BLaER1 treated with 17β-estradiol and CSF1 and Interleukin-3, amounts not matched to agents 10 nM and 100 nM (cell line): ENCODE measurements around the gene NTN3.
A peak's percentile ranks its signal among the peaks of the same experiment; 100 is the strongest.

Source experiments
- H3K27ac ChIP-seq, 11 experiments: shearing (Covaris generic); formaldehyde crosslinking; 2 replicates each; pipeline ENCODE4 v1.8.1; 2022
- H3K27me3 ChIP-seq, 11 experiments: shearing (Covaris generic); formaldehyde crosslinking; 2 replicates each; pipeline ENCODE4 v1.8.1; 2022
- H3K36me3 ChIP-seq, 11 experiments: shearing (Covaris generic); formaldehyde crosslinking; 2 replicates each; pipeline ENCODE4 v1.8.1; 2022
- H3K4me1 ChIP-seq, 10 experiments: shearing (Covaris generic); formaldehyde crosslinking; 2 replicates each; pipeline ENCODE4 v1.8.1; 2022
- H3K4me2 ChIP-seq, 11 experiments: shearing (Covaris generic); formaldehyde crosslinking; 2 replicates each; pipeline ENCODE4 v1.8.1; 2022
- H3K4me3 ChIP-seq, 10 experiments: shearing (Covaris generic); formaldehyde crosslinking; 2 replicates each; pipeline ENCODE4 v1.8.1; 2022
- H3K9ac ChIP-seq, 11 experiments: shearing (Covaris generic); formaldehyde crosslinking; 2 replicates each; pipeline ENCODE4 v1.8.1; 2022
- H3K9me3 ChIP-seq, 11 experiments: shearing (Covaris generic); formaldehyde crosslinking; replicated peaks in 1 of 11; 2 replicates each; pipeline ENCODE4 v1.8.1; 2022
- H4K20me1 ChIP-seq, 11 experiments: shearing (Covaris generic); formaldehyde crosslinking; 2 replicates each; pipeline ENCODE4 v1.8.1; 2022
- Cebpa-rat ChIP-seq, 11 experiments: shearing (Covaris generic); IDR thresholded peaks; 2 replicates each; pipeline ENCODE4 v1.8.1; 2022

Gene NTN3

DNA sequence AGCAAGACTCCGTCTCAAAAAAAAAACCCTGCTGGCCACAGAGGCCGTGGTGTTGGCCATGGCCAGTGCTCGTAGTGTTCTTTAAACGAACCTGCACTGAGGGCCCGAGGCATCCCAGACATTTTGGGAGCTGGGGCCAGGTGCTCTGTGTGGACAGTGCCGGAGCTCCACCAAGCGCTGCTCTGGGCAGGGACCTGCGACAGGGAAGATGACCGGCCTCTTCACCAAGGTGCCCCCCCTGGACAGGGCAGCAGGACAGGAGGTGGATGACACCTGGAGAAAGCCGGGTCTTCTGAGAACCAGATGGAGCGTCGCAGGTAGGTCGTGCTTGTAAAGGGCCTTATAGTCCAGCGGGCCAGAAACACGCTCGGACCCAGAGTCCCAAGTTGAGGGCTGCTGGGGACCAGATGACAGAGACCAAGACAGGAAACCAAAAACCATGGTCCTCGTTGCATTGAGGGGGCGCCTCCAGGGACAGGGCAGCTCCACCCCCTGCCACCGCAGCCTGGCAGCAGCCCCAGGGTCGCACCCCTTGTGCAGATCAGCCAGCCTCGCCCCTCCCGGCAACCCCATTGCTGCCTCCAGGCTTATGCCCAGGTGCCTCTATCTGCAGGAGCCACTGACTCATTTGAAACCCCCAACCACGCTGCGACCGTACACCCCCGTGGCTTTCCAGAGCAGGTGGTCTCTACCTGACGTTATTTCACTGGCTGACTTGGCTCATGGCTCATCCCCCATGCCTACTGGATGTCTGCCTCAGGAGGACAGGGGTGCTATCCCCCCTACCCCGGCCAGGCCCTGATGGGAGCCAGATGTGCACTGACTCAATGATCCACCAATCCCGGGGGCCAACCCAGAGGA is 4.2 kb upstream of the NTN3 start:
- peak overlapping the region in 10 of 11 experiments; percentile 58 to 81 (median 76); a peak in 17 of 22 replicates for H3K9ac ChIP-seq
- peak overlapping the region in 9 of 10 experiments; percentile 51 to 69 (median 63); a peak in 15 of 20 replicates for H3K4me3 ChIP-seq
- peak overlapping the region in 8 of 11 experiments; percentile 33 to 78 (median 75); a peak in 11 of 22 replicates for H3K27ac ChIP-seq
- no peaks in the 10 kb centered on the region for H3K9me3 ChIP-seq
- TF ChIP-seq Cebpa-rat (IDR thresholded peaks at IDR 0.05): no peak
- peak overlapping the region; percentile 96 to 100 (median 100) for H3K4me2 ChIP-seq
- peaks cover 0 to 54% (median 0%) of the 10 kb centered on the region in 11 experiments; a peak in 8 of 22 replicates for H3K27me3 ChIP-seq
- peaks cover 36 to 91% (median 79%) of the 10 kb centered on the region in 10 experiments for H3K4me1 ChIP-seq
- H3K36me3 ChIP-seq: peaks cover 0 to 9% (median 0%) of the 10 kb centered on the region in 11 experiments; a peak in 5 of 22 replicates
- peaks cover 0 to 72% (median 22%) of the 10 kb centered on the region in 11 experiments; a peak in 17 of 22 replicates for H4K20me1 ChIP-seq

DNA sequence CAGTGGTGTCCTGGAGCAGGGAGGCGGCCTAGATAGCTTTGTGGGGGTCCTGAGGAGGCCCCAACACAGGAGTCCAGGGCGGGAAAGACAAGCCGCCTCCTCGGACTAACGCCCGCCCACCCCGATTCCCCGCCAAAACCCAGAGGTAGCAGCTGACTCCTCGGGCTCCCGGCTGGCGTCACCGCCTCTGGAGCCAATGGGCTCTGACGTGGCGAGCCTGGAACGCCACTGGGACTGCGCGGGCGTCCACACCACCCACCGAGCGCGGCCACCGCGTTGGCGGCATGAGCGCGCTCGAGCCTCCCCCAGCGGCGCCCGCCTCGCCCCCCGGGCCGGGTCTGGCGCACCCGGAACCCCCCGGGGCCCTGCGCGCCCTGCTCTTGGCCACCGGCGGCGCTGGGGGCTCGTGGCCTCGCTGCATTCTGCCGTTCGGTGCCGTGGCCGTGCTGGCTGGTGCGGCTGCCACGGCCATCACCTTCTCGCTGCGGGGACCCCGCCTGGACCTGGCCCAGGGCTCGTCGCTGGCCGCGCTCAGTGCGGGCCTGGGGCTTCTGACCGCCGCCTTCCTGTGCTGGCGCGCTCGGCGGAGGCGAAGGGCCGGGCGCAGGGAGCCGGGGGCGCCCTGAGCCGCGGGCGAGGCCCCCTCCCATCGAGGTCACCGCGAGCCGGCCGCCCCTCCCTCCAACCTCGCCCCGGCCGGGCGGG is 3.4 kb upstream of the NTN3 start:
- H3K4me3 ChIP-seq: peak overlapping the region; percentile 51 to 69 (median 62)
- H3K9me3 ChIP-seq: no peaks in the 10 kb centered on the region
- H3K4me1 ChIP-seq: peaks cover 41 to 91% (median 81%) of the 10 kb centered on the region in 10 experiments
- peak overlapping the region; percentile 58 to 81 (median 76) for H3K9ac ChIP-seq
- TF ChIP-seq Cebpa-rat (IDR thresholded peaks at IDR 0.05): no peak
- H3K27me3 ChIP-seq: peaks cover 0 to 62% (median 0%) of the 10 kb centered on the region in 11 experiments; a peak in 8 of 22 replicates
- H3K4me2 ChIP-seq: peak overlapping the region; percentile 96 to 100 (median 100)
- H4K20me1 ChIP-seq: peaks cover 5 to 79% (median 30%) of the 10 kb centered on the region in 11 experiments; a peak in 19 of 22 replicates
- H3K27ac ChIP-seq: peak overlapping the region in 9 of 11 experiments; percentile 53 to 78 (median 74); a peak in 18 of 22 replicates
- H3K36me3 ChIP-seq: peaks cover 0 to 1% (median 0%) of the 10 kb centered on the region in 11 experiments; a peak in 4 of 22 replicates

DNA sequence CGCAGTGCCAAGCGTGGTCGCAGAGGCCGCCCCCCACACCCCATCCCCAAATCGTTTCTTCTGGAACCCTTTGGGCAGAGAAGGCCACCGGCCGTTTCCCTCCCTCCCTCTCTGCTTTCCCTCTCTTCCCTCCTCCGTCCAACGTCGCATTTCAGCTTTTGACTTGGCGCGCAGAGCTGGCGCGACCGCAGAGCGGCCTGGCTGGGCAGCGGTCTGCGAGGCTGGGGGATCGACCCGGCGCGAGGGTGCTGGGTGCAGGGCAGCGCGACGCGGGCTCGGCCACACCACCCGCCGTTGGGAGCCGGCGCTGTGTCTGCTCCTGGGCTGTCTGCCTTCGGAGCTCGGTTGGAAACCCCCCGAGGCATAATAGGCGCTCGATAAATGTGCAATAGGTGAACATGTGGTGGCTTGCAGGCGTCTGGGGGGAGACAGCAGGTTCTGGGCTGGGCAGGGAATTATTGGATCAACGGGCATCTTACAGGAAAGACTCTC is 2.8 kb upstream of the NTN3 start:
- H3K4me2 ChIP-seq: peak overlapping the region; percentile 96 to 100 (median 100)
- peaks cover 8 to 85% (median 36%) of the 10 kb centered on the region in 11 experiments; a peak in 19 of 22 replicates for H4K20me1 ChIP-seq
- TF ChIP-seq Cebpa-rat (IDR thresholded peaks at IDR 0.05): no peak
- H3K36me3 ChIP-seq: no peaks in the 10 kb centered on the region
- peaks cover 47 to 93% (median 84%) of the 10 kb centered on the region in 10 experiments for H3K4me1 ChIP-seq
- peak overlapping the region in 9 of 11 experiments; percentile 53 to 78 (median 74); a peak in 18 of 22 replicates for H3K27ac ChIP-seq
- peak overlapping the region; percentile 58 to 81 (median 76) for H3K9ac ChIP-seq
- H3K4me3 ChIP-seq: peak overlapping the region; percentile 51 to 69 (median 62)
- H3K27me3 ChIP-seq: peaks cover 0 to 68% (median 0%) of the 10 kb centered on the region in 11 experiments; a peak in 8 of 22 replicates
- H3K9me3 ChIP-seq: no peaks in the 10 kb centered on the region

DNA sequence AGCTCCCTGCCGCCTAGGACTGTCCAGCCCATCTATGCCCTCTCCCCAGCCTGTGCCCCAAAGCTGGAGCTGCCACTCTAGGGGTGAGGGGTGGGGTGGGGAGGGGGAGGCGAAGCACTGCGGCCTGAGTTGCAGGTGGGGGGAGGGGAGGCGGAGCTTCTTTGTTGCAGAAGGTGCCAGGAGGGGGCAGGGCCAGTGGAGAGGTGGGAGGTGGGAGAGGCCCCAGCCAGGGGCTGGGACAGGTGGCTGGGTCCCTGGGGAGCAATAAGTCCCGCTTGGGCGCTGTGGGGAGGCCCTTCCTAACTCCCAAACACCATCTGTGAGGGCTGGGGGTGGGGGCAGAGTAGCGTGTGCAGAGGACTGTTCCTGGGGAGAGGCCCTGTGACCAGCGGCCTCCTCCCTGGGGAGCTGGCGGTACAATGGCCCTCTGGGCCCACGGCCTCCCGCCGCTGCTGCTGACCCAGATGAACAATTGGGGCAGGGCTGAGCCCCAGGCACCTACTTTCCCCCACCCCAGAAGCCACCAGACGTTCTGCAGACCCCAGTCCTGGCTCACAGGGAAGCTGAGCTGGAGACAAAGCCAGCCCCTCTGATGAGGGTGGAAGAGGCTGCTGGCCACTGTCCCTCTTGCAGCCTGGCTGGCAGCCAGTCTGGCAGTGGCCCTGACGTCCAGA is 2.2 kb upstream of the NTN3 start:
- Histone ChIP-seq H3K27me3 (peaks cover 0 to 69% (median 0%) of the 10 kb centered on the region in 11 experiments; a peak in 8 of 22 replicates), H4K20me1 (peaks cover 8 to 83% (median 36%) of the 10 kb centered on the region in 11 experiments; a peak in 19 of 22 replicates), H3K36me3 (no peaks in the 10 kb centered on the region), H3K4me3 (peak overlapping the region; percentile 51 to 69 (median 62); a peak in 18 of 20 replicates), H3K4me1 (peaks cover 51 to 92% (median 83%) of the 10 kb centered on the region in 10 experiments), H3K9ac (peak overlapping the region in 9 of 11 experiments; percentile 58 to 81 (median 77); a peak in 17 of 22 replicates), H3K4me2 (peak overlapping the region; percentile 96 to 100 (median 100)), H3K9me3 (no peaks in the 10 kb centered on the region), H3K27ac (peak overlapping the region in 7 of 11 experiments; percentile 43 to 77 (median 65); a peak in 10 of 22 replicates)
- no peak for TF ChIP-seq Cebpa-rat (IDR thresholded peaks at IDR 0.05)

DNA sequence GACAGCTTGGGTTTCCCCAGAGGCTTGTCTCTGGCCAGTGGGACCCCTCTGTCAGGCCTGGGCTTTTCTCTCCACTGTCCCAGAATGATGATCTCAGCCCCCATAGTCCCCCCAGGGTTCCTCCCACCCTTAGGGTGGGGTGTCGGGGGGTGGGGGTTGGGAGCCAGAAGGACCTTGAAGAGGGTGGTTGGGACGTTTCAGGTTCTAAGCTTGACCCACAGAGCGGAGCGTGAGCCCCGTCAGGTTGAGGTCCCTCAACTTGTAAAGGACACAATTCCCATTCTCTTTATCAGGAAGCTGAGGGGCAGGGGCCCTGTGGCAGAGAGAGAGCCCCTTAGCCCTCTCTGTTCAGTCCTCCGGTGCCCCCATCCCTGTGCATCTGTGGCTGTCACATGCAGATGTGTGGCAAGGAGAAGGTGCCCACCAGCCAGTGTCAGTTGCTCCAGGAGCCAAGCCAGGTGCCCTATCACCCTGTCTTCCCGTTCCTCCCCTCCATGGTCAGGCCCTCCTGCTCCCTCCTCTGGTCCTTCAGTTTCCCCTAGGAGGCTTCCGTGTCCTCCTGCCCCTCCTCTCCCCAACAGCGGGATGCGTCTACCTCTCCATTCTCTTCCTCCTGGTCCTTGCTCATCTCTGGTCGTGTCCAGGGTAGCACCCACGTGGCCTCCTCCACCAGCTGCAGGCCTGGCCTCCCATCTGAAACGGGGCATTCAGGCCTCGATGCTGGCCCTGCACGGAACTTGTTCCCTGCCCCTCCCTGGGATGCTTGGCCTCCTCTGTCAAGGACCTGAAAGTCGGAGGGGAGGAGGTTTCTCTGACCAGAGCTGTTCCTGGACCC is 1.5 kb upstream of the NTN3 start:
- H3K9me3 ChIP-seq: no peaks in the 10 kb centered on the region
- peak overlapping the region in 4 of 10 experiments; percentile 23 to 64 (median 58); a peak in 6 of 20 replicates for H3K4me3 ChIP-seq
- no peak for TF ChIP-seq Cebpa-rat (IDR thresholded peaks at IDR 0.05)
- H3K4me1 ChIP-seq: peaks cover 51 to 92% (median 77%) of the 10 kb centered on the region in 10 experiments
- peak overlapping the region in 6 of 11 experiments; percentile 23 to 69 (median 50); a peak in 9 of 22 replicates for H3K27ac ChIP-seq
- H3K27me3 ChIP-seq: peaks cover 0 to 69% (median 0%) of the 10 kb centered on the region in 11 experiments; a peak in 8 of 22 replicates
- no peaks in the 10 kb centered on the region for H3K36me3 ChIP-seq
- H3K9ac ChIP-seq: peak overlapping the region in 9 of 11 experiments; percentile 35 to 81 (median 63); a peak in 14 of 22 replicates
- H3K4me2 ChIP-seq: peak overlapping the region; percentile 96 to 100 (median 100)
- H4K20me1 ChIP-seq: peaks cover 8 to 76% (median 36%) of the 10 kb centered on the region in 11 experiments; a peak in 19 of 22 replicates

DNA sequence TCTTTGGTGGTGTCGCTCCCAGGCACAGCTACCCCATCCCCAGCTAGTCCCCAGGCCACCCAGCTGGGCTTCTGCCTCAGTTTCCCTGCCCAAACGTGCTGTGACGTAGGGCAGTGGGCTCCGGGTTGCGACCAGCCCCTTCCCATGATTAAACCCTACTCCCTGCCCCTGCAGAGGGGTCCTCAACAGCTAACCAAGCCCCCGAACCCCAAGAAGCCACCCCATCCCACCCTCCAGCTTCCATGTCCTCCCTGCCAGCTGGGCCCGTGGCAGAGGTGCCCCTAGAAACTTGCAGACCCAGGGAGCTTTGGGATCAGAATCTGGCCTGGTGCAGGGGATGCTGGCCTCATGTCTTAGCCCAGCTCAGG is 879 bp upstream of the NTN3 start:
- Histone ChIP-seq H3K4me2 (peak overlapping the region; percentile 96 to 100 (median 100); a peak in 19 of 22 replicates), H3K27ac (peak overlapping the region in 1 of 11 experiments; percentile 31; a peak in 1 of 22 replicates), H3K4me1 (peaks cover 51 to 90% (median 77%) of the 10 kb centered on the region in 10 experiments), H3K9ac (peak overlapping the region in 5 of 11 experiments; percentile 45 to 81 (median 77); a peak in 8 of 22 replicates), H3K27me3 (peaks cover 0 to 69% (median 0%) of the 10 kb centered on the region in 11 experiments; a peak in 8 of 22 replicates), H4K20me1 (peaks cover 8 to 74% (median 37%) of the 10 kb centered on the region in 11 experiments; a peak in 19 of 22 replicates), H3K9me3 (no peaks in the 10 kb centered on the region), H3K36me3 (no peaks in the 10 kb centered on the region), H3K4me3 (peak overlapping the region in 2 of 10 experiments; percentile 57 to 64; a peak in 3 of 20 replicates)
- TF ChIP-seq Cebpa-rat (IDR thresholded peaks at IDR 0.05): no peak

DNA sequence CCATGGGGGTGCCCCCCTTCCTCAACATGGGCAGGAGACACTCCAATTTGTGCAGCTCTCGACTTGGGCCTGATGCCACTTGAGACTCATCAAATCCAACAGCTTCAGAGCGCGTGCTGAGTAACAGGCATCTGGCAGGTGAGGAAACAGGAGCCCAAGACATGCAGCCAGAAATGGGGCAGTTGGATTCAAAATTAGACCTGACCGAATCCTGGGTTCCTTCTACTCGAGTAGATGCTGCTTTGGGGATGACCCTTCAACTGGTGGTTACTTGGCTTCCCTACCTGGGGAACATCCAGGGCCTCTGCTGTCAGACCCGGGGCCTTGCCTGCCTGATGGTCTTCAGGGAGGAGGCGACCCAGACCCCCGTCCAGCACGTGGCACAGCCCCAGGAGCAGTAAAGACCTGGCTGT is 488 bp upstream of the NTN3 start:
- Histone ChIP-seq H3K36me3 (no peaks in the 10 kb centered on the region), H3K4me2 (peak overlapping the region; percentile 85 to 100 (median 100); a peak in 20 of 22 replicates), H4K20me1 (peaks cover 8 to 71% (median 38%) of the 10 kb centered on the region in 11 experiments; a peak in 20 of 22 replicates), H3K9ac (peak overlapping the region in 5 of 11 experiments; percentile 63 to 81 (median 76); a peak in 8 of 22 replicates), H3K9me3 (no peaks in the 10 kb centered on the region), H3K27me3 (peaks cover 0 to 69% (median 0%) of the 10 kb centered on the region in 11 experiments; a peak in 8 of 22 replicates), H3K4me1 (peaks cover 52 to 90% (median 78%) of the 10 kb centered on the region in 10 experiments), H3K27ac (peak overlapping the region in 1 of 11 experiments; percentile 31; a peak in 1 of 22 replicates), H3K4me3 (peak overlapping the region in 1 of 10 experiments; percentile 84; a peak in 2 of 20 replicates)
- no peak for TF ChIP-seq Cebpa-rat (IDR thresholded peaks at IDR 0.05)
